GM12872 (cell line): ENCODE results near the gene AMZ1.

Experiments
- TF ChIP-seq, protein P1 (sequence below): IDR thresholded peaks from 3 replicates; pipeline ENCODE4 v1.5.1; 2011; ENCODE audit warnings: low read depth, mild to moderate bottlenecking, low read length, moderate library complexity; ENCODE audit not compliant: insufficient read depth

The AMZ1 gene

DNA sequence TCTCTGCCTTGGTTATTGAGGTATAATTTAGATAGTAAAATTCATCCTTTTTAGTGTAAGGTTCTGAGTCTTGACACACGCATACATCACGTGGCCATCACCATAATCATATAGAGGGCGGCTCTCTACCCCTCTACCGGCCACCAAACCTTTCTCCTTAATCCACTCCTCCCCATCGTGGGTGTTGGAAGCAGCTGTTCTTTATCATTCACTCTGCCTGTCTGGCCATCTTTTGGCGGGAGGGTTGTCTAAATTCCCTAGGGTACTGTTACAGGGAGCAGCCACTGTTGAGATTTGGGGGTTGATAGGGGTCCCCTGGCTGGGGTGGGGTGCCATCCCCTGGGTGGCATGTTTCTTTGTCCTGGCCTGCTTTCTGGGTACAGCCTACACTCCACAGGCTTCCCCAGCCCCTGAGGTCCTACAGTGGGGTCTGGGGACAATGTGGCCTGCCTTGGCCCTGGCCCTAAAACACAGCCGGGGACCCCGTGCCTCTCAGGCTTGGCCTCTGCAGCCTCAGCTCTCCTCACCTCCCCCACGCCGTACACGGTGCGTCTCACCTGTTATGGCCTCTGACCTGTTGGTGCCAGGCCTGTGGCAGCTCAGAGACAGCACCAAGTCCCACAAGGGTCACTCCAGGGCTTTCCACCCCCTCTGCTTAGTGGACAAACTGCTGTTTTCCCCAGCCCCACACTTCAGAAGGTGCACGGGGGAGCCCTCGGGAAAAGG lies 17.5 kb downstream of the AMZ1 start:
- TF ChIP-seq, protein P1, sequence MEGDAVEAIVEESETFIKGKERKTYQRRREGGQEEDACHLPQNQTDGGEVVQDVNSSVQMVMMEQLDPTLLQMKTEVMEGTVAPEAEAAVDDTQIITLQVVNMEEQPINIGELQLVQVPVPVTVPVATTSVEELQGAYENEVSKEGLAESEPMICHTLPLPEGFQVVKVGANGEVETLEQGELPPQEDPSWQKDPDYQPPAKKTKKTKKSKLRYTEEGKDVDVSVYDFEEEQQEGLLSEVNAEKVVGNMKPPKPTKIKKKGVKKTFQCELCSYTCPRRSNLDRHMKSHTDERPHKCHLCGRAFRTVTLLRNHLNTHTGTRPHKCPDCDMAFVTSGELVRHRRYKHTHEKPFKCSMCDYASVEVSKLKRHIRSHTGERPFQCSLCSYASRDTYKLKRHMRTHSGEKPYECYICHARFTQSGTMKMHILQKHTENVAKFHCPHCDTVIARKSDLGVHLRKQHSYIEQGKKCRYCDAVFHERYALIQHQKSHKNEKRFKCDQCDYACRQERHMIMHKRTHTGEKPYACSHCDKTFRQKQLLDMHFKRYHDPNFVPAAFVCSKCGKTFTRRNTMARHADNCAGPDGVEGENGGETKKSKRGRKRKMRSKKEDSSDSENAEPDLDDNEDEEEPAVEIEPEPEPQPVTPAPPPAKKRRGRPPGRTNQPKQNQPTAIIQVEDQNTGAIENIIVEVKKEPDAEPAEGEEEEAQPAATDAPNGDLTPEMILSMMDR = no peak

DNA sequence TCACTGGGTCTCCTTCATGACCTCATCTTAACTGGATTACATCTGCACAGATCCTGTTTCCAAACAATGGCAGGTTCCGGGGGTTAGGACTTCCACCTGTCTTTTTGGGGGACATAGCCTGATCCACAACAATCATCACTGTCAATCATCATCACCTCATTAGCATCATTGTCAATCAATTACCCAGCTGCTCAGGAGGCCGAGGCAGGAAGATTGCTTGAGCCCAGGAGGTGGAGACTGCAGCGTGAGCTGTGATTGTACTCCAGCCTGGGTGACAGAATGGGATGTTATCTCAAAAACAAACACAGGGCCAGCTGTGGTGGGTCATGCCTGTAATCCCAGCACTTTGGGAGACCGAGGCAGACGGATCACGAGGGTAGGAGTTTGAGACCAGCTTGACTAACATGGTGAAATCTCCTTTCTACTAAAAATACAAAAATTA lies 18.7 kb downstream of the AMZ1 start:
- TF ChIP-seq, protein P1 = no peak

DNA sequence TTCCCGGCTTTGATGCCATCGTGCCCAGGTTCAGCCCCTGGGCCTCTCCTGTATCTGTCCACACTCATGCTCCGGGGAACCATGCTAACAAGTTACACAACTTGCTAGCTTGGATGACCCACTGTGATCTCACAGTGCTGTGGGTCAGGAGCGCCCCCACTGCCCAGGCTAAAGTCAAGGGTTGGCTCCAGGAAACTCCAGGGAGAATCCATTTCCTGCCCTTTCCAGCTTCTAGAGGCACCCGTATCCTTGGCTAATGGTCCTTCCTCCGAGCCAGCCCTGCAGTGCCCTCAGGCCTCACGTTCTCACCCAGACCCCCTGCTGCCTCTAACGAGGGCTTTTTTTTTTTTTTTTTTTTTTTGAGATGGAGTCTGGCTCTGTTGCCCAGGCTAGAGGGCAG lies 19.5 kb downstream of the AMZ1 start:
- TF ChIP-seq, protein P1 = no peak

DNA sequence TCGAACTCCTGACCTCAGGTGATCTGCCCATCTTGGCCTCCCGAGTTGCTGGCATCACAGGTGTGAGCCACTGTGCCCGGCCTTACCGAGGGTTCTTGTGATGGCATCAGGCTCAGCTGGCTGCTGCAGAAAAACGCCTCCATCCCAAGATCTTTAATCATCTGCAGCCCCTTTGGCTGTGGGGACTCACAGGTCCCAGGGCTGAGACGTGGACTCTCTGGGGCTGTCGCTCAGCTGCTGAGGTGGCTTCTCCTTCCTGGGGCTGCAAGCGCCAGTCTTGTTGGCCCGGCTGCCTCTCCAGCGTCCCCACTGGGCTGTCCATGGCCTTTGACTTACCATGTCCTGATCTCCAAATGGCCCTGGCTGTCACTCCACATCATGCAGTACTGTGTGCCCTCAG lies 20.0 kb downstream of the AMZ1 start:
- TF ChIP-seq, protein P1 = no peak

DNA sequence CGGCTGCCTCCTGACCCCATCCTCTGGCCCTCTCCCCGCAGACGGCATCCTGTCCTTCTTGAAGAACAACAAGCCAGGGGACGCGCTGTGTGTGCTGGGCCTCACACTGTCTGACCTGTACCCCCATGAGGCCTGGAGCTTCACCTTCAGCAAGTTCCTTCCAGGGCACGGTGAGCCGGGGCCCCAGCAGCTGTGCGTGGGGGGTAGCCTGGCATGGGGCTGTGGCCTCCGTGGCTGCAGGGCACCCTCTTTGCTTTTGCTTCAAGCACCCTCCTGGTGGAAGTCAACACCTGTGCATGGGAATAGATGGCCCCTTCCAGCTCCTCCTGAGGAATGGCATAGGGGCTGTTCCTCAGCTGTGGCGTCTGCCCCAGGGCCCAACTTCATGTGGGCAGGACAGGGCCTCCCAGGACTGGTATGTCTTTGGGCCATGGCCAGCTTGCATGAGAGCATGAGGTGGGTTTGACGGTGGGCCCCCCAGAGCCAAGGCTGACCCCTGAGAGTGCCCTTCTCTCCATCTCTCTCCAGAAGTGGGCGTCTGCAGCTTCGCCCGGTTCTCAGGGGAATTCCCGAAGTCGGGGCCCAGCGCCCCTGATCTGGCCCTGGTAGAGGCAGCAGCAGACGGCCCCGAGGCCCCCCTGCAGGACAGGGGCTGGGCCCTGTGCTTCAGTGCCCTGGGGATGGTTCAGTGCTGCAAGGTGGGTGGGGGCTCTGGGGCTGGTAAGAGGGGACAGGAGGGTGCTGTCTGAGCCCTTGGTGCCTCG lies 20.7 kb downstream of the AMZ1 start:
- TF ChIP-seq, protein P1 = no peak

DNA sequence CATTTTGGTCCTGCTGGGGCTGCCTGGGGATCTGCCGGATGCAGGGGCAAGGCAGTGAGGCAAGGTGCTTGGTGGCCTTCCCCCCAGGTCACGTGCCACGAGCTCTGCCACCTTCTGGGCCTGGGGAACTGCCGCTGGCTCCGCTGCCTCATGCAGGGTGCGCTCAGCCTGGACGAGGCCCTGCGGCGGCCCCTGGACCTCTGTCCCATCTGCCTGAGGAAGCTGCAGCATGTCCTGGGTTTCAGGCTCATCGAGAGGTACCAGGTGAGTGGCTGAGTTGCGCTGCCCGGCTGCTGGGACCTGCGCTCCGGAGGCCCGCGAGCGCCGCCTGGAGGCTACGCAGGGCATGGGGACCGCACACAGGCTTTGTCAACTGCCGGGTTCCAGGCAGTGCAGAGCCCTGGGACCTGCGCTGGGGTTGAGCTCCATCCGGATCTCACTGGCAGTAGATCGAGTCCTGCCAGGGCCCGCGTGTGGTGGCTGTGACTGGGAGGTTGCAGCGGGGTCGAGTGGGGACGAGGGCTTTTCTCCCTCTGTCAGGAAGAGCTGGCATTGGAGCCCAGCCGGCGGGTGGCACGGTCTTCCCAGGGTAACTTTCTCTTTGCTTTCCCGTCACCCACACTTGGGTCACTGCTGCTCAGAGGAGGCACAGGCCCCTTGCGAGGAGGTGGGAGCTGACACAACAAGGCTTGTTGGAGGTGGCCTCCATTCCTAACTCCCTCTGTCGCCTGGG lies 21.7 kb downstream of the AMZ1 start:
- TF ChIP-seq, protein P1 = peak; percentile 99

DNA sequence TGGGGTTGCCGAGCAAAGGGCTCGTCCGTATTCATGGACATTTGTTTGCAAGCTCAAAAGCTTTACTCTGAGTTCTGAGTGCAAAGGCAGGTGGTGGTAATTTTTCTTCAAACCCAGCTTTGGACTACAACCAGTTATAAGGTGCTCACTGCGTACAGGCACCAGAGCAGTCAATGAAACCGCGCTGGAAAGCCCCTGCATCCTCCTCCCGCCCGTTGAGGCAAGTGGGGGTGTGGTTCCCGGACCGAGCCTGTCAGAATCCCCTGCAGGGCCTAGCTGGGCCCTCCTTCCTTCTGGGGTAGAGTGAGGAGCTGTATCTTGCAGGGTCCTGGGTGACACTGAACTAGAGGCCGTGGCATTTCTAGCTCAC lies 22.3 kb downstream of the AMZ1 start:
- TF ChIP-seq, protein P1 = no peak
